HCT116 (cell line): ENCODE results near the gene MEGF6. TPM values are rescaled to one million over a fixed set of nuclear protein-coding genes. Genes with fewer than 3 reads are reported as not detected.

Experiments used
- ATAC-seq: fragments of 200-7000 bp; cut with Tn5 transposase; 2 replicates; pipeline ENCODE4 v1.9.1; 2020; ENCODE audit warnings: mild to moderate bottlenecking, moderate library complexity
- BruUV-seq: library from RNA; stranded (reverse); fragments of 400-500 nt; replicated peaks from 2 replicates; lab custom pipeline; 2021; lab: Mats Ljungman, UMichigan
- CTCF ChIA-PET: fragments of 300-600 bp; sonication (Branson Sonifier 250); formaldehyde crosslinking; loops from one replicate; lab custom pipeline; 2021; ENCODE audit warnings: antibody characterized with exemption; lab: Charles Lee
- POLR2A ChIA-PET: fragments of 300-600, 350-600 bp; sonication (Branson Sonifier 250); formaldehyde crosslinking; loops from one replicate; lab custom pipeline; 2021; ENCODE audit warnings: antibody characterized with exemption; lab: Charles Lee
- RAD21 ChIA-PET, 2 experiments: fragments of 300-600 bp; sonication (Branson Sonifier 250); formaldehyde crosslinking; loops; one replicate each; lab custom pipeline; 2023; ENCODE audit warnings: low total read pairs in 2 of 2; ENCODE audit not compliant: uncharacterized antibody in 2 of 2, unreplicated experiment in 2 of 2, low non-redundant PET in 1 of 2; lab: Charles Lee
- DNase-seq: peaks from one replicate; pipeline ENCODE4 v3.0.0-alpha.2; 2010; ENCODE audit warnings: low read depth, low spot score
- H2AFZ ChIP-seq: fragments of 200-600 bp; shearing (Covaris generic), sonication (generic); 2 replicates; pipeline ENCODE4 v1.6.1; 2017; ENCODE audit warnings: low read depth, mixed run types, mixed read lengths, antibody characterized with exemption, low read length; ENCODE audit not compliant: poor library complexity, severe bottlenecking
- H3K27ac ChIP-seq: 2 replicates; pipeline ENCODE4 v1.5.1; 2012; ENCODE audit warnings: low read depth, low read length
- H3K27me3 ChIP-seq: fragments of 200-600 bp; sonication (generic); 2 replicates; pipeline ENCODE4 v1.6.1; 2016; ENCODE audit warnings: mixed run types, low read length, mixed read lengths; ENCODE audit not compliant: insufficient read depth
- H3K36me3 ChIP-seq, 2 experiments: fragments of 200-500 bp in 1 of 2; fragments of 200-600 bp in 1 of 2; sonication (Bioruptor generic) in 1 of 2; sonication (generic) in 1 of 2; 2 replicates each; pipeline versions ENCODE4 v1.5.1 to v1.6.1; 2014 to 2016; ENCODE audit warnings: low read length in 2 of 2, inconsistent platforms in 1 of 2, mixed read lengths in 1 of 2, mixed run types in 1 of 2; ENCODE audit not compliant: insufficient read depth in 2 of 2, control insufficient read depth in 1 of 2
- H3K4me1 ChIP-seq, 2 experiments: fragments of 200-600 bp in 1 of 2; sonication (generic) in 1 of 2; 2 replicates each; pipeline versions ENCODE4 v1.5.1 to v1.6.1; 2012 to 2017; ENCODE audit warnings: low read length in 2 of 2, inconsistent platforms in 1 of 2, mild to moderate bottlenecking in 1 of 2, mixed read lengths in 1 of 2, mixed run types in 1 of 2, moderate library complexity in 1 of 2; ENCODE audit not compliant: insufficient read depth in 2 of 2, control insufficient read depth in 1 of 2
- H3K4me2 ChIP-seq: fragments of 200-600 bp; sonication (generic); 2 replicates; pipeline ENCODE4 v1.6.1; 2017; ENCODE audit warnings: mixed run types, low read length, mixed read lengths
- H3K4me3 ChIP-seq, 2 experiments: fragments of 200-600 bp in 1 of 2; sonication (generic) in 1 of 2; replicated peaks in 1 of 2; 2 replicates each; pipeline ENCODE4 v1.5.1; 2011 to 2016; ENCODE audit warnings: low read length in 2 of 2, control low read depth in 1 of 2, low read depth in 1 of 2, mild to moderate bottlenecking in 1 of 2, mixed read lengths in 1 of 2, mixed run types in 1 of 2
- H3K79me2 ChIP-seq: fragments of 200-600 bp; sonication (generic); 2 replicates; pipeline ENCODE4 v1.6.1; 2017; ENCODE audit warnings: mild to moderate bottlenecking, mixed run types, low read length, moderate library complexity, mixed read lengths; ENCODE audit not compliant: insufficient read depth
- H3K9ac ChIP-seq: fragments of 200-600 bp; sonication (generic); 2 replicates; pipeline ENCODE4 v1.6.1; 2016; ENCODE audit warnings: low read length, mixed read lengths
- H3K9me2 ChIP-seq: fragments of 200-600 bp; sonication (generic), shearing (Covaris generic); 2 replicates; pipeline ENCODE4 v1.6.1; 2017; ENCODE audit warnings: mixed run types, mild to moderate bottlenecking, moderate library complexity; ENCODE audit not compliant: insufficient read depth
- H3K9me3 ChIP-seq, 2 experiments: fragments of 200-500 bp in 1 of 2; fragments of 200-600 bp in 1 of 2; sonication (Bioruptor generic) in 1 of 2; sonication (generic) in 1 of 2; 2 replicates each; pipeline ENCODE4 v1.6.1; 2014 to 2017; ENCODE audit warnings: low read length in 2 of 2, mixed read lengths in 2 of 2, inconsistent platforms in 1 of 2, low read depth in 1 of 2, mild to moderate bottlenecking in 1 of 2, mixed run types in 1 of 2, moderate library complexity in 1 of 2; ENCODE audit not compliant: control insufficient read depth in 1 of 2, insufficient read depth in 1 of 2
- H4K20me1 ChIP-seq: fragments of 200-600 bp; sonication (generic), shearing (Covaris generic); 2 replicates; pipeline ENCODE4 v1.6.1; 2017; ENCODE audit warnings: mixed run types, mild to moderate bottlenecking, moderate library complexity; ENCODE audit not compliant: insufficient read depth
- CBX3 ChIP-seq: IDR thresholded peaks from 2 replicates; pipeline ENCODE4 v1.6.1; 2012; ENCODE audit warnings: low read depth
- EGR1 ChIP-seq: IDR thresholded peaks from 2 replicates; pipeline ENCODE4 v1.6.1; 2012; ENCODE audit warnings: low read depth
- ELF1 ChIP-seq: IDR thresholded peaks from 2 replicates; pipeline ENCODE4 v1.6.1; 2012; ENCODE audit warnings: low read depth, borderline replicate concordance
- FOSL1 ChIP-seq: IDR thresholded peaks from 2 replicates; pipeline ENCODE4 v1.6.1; 2012; ENCODE audit warnings: low read depth
- POLR2A ChIP-seq: IDR thresholded peaks from 2 replicates; pipeline ENCODE4 v1.7.0; 2011; ENCODE audit warnings: borderline replicate concordance; ENCODE audit not compliant: insufficient read depth, insufficient read length; ENCODE audit errors: extremely low read depth
- POLR2AphosphoS5 ChIP-seq: IDR thresholded peaks from 2 replicates; pipeline ENCODE4 v1.6.1; 2011; ENCODE audit warnings: mild to moderate bottlenecking, low read depth, low read length, moderate library complexity
- SIN3A ChIP-seq: IDR thresholded peaks from 2 replicates; pipeline ENCODE4 v1.6.1; 2012; ENCODE audit warnings: low read depth
- SRF ChIP-seq: IDR thresholded peaks from 2 replicates; pipeline ENCODE4 v1.6.1; 2012; ENCODE audit warnings: low read depth
- TCF7L2 ChIP-seq: IDR thresholded peaks from 2 replicates; pipeline ENCODE4 v1.7.0; 2011; ENCODE audit warnings: borderline replicate concordance, inconsistent platforms; ENCODE audit not compliant: insufficient read depth, insufficient read length; ENCODE audit errors: extremely low read depth
- ZFX ChIP-seq: fragments of 450-650 bp; IDR thresholded peaks from 2 replicates; pipeline ENCODE4 v1.6.1; 2017
- ZNF274 ChIP-seq: fragments of 200-500 bp; sonication (Bioruptor generic); IDR thresholded peaks from 2 replicates; pipeline ENCODE4 v1.6.1; 2014; ENCODE audit warnings: mild to moderate bottlenecking, low read depth, low read length, inconsistent platforms
- intact Hi-C: fragments of 100-400 bp; cut with micrococcal nuclease; formaldehyde crosslinking; loops from 2 replicates; pipeline ENCODE4 v1.10.0; 2022
- total RNA-seq: library from RNA; stranded (reverse); gene quantifications from one replicate; pipeline ENCODE4 v1.2.1, GENCODE V29; 2021; ENCODE audit not compliant: unreplicated experiment
- TF ChIP-seq, protein P1 (sequence below), 3 experiments: fragments of 200-600 bp in 1 of 3; sonication (generic) in 1 of 3; IDR thresholded peaks in 2 of 3; conservative IDR thresholded peaks in 1 of 3; 2 replicates each; pipeline ENCODE4 v1.5.1; 2012 to 2017; ENCODE audit warnings: low read depth in 2 of 3, low read length in 2 of 3, antibody characterized with exemption in 1 of 3, borderline replicate concordance in 1 of 3, control low read depth in 1 of 3, mild to moderate bottlenecking in 1 of 3, mixed read lengths in 1 of 3, mixed run types in 1 of 3, moderate library complexity in 1 of 3; ENCODE audit not compliant: insufficient read depth in 1 of 3
- TF ChIP-seq, protein P2 (sequence below): IDR thresholded peaks from 2 replicates; pipeline ENCODE4 v1.6.1; 2012
- TF ChIP-seq, protein P3 (sequence below): IDR thresholded peaks from 2 replicates; pipeline ENCODE4 v1.6.1; 2012

MEGF6 gene
- total RNA-seq, 1 experiment from 2014 or later = 47.6 TPM

DNA sequence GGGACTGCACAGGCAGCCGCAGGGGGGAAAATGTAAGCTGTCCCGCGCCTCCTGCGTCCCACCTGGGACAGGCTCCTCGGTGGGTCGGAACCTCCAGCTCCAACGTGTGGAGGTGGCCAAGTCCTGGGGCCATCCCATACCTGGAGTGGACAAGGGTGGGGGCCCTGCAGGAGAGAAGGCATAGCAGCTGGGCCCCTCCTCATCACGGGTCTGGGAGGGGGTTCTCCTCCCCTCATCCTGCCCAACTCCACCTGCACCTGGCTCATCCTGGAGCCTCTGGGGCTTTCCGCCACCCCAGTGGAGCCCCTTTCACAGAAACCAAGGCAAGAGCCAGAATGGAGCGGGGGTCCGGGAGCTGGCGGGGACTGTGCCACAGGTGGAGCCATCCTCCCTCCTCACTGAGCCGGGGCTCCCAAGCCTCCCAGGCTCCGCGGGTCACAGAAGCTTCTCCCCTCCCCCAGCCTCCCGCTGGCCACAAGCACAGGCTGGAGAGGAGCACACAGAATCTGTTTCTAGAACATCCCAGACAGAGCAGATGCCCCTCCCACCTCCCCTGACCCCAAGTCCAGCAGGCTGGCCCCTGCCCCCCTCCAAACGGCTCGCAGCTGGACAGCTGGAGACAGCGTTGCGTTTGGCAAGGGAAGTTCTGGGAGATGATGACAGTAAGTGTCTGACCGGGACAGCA, 65.8 kb downstream of the MEGF6 start:
- Histone ChIP-seq H3K4me1 (peaks cover 16 to 58% of the 10 kb centered on the region in 2 experiments), H3K27me3 (no peaks in the 10 kb centered on the region), H2AFZ (no peak overlapping the region), H3K9ac (no peak overlapping the region), H3K4me2 (no peak overlapping the region), H3K4me3 (no peak overlapping the region), H4K20me1 (no peaks in the 10 kb centered on the region), H3K79me2 (no peaks in the 10 kb centered on the region), H3K9me3 (no peaks in the 10 kb centered on the region), H3K27ac (no peak overlapping the region), H3K36me3 (no peaks in the 10 kb centered on the region), H3K9me2 (no peaks in the 10 kb centered on the region)
- ChIA-PET RAD21 (no interaction called here), POLR2A (no interaction called here), CTCF (no interaction called here)
- TF ChIP-seq FOSL1 (no peak), ZNF274 (no peak), POLR2AphosphoS5 (no peak), TCF7L2 (no peak), CBX3 (no peak), POLR2A (no peak), SIN3A (no peak), ELF1 (no peak), SRF (no peak), EGR1 (no peak), ZFX (no peak)
- TF ChIP-seq, protein P1, sequence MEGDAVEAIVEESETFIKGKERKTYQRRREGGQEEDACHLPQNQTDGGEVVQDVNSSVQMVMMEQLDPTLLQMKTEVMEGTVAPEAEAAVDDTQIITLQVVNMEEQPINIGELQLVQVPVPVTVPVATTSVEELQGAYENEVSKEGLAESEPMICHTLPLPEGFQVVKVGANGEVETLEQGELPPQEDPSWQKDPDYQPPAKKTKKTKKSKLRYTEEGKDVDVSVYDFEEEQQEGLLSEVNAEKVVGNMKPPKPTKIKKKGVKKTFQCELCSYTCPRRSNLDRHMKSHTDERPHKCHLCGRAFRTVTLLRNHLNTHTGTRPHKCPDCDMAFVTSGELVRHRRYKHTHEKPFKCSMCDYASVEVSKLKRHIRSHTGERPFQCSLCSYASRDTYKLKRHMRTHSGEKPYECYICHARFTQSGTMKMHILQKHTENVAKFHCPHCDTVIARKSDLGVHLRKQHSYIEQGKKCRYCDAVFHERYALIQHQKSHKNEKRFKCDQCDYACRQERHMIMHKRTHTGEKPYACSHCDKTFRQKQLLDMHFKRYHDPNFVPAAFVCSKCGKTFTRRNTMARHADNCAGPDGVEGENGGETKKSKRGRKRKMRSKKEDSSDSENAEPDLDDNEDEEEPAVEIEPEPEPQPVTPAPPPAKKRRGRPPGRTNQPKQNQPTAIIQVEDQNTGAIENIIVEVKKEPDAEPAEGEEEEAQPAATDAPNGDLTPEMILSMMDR (IDR thresholded peaks at IDR 0.05 in 2 of 3, conservative IDR thresholded peaks at IDR 0.05 in 1 of 3; ENCODE audit: borderline replicate concordance in 1 of 3, insufficient read depth in 1 of 3, low read depth in 2 of 3, low read length in 2 of 3) = no peak
- TF ChIP-seq, protein P2, sequence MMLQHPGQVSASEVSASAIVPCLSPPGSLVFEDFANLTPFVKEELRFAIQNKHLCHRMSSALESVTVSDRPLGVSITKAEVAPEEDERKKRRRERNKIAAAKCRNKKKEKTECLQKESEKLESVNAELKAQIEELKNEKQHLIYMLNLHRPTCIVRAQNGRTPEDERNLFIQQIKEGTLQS = no peak
- TF ChIP-seq, protein P3, sequence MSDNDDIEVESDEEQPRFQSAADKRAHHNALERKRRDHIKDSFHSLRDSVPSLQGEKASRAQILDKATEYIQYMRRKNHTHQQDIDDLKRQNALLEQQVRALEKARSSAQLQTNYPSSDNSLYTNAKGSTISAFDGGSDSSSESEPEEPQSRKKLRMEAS = no peak
- intact Hi-C loops = no loop called here
- no TSS peak for BruUV-seq
- no peak for DNase-seq
- ATAC-seq = no peak
